ENCODE measurements around the gene PLCL1. TPM values are rescaled to one million over a fixed set of nuclear protein-coding genes. Genes with fewer than 3 reads are reported as not detected.
"Not testable (repeated sequence)": the region's sequence is repeated elsewhere in the genome, so short reads cannot be mapped to it uniquely, and the experiment has no call there.

Gene PLCL1
- polyA plus RNA-seq, 10 donors = 10.4 to 20.2 (median 17.1) TPM

- no peak for DNase-seq
Observed at GRCh38 chr2:198167346-198167745, 363.0 kb downstream of the PLCL1 start.

DNA sequence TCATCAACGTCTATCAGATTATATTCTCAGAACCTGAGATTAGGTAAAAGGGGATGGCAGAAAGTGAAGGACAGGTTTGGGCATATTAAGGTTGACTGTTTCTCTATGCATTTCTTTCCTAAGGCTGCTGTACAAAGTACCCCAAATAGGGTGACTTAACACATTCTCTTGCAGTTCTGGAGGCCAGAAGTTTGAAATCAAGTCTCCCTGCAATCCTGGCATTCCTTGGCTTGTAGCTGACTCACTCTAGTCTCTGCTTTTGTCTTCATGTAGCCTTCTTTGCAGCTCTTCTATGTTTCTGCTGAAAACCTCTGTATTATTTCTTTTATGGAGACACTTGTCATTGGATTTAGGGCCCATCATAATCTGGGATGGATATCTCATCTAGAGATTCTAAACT lies 364.3 kb downstream of the PLCL1 start:
- no peak for DNase-seq

DNA sequence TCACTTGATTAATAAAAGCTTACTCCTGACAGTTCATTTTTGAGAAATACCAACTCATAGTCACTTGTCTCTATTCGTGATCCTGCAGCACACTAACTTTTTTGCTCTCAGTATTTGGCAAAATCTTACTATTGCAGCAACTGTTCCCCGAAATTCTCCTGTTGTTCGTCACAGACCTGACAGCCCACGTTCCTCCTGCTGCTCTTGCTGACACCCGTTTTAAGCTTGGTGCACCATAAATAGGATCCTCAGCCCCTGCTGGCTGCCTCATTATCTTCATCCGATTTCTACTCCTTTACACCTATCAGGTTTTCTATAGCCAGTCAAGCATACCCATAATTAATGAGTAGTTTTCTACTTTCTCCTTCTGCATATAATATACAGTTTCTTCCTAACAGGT lies 368.8 kb downstream of the PLCL1 start:
- no peak for DNase-seq

DNA sequence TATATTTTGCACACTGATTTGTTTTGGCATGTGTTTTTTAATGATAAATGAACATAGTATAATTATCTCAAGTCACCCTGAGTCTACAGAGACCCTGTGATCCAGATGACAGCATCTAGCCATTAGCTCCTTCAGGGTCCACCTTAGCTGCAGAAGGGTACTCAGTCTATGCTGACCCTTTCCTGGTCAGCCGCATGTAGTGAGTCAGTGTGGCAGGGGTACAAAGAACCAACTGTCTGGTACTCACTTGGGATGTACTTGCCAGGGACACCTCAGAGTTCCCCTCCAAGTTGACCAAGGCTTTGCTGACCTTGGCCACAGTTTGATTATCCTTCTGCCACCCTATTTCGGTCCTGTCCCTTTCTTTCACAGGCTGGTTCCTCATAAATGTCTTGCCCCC lies 369.5 kb downstream of the PLCL1 start:
- no peak for DNase-seq

DNA sequence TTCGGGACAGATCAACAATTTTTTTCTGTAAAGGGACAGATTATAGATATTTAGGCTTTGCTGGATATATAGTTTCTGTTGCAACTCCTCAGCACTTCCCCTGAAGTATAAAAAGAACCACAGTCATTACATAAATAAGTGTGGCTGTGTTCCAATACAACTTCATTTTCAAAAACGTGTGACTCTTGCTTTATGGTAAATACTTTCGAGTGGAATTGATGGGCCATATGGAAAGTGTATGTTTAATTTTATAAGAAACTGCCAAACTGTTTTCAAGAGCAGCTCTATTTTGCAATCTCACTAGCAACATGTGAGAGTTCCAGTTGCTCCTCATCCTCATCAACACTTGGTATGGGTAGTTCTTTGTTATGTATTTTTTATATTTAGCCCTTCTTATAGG lies 370.9 kb downstream of the PLCL1 start:
- no peak for DNase-seq

GRCh38 chr2:198177040-198177439 lies 372.6 kb downstream of the PLCL1 start:
- DNase-seq = no peak

DNA sequence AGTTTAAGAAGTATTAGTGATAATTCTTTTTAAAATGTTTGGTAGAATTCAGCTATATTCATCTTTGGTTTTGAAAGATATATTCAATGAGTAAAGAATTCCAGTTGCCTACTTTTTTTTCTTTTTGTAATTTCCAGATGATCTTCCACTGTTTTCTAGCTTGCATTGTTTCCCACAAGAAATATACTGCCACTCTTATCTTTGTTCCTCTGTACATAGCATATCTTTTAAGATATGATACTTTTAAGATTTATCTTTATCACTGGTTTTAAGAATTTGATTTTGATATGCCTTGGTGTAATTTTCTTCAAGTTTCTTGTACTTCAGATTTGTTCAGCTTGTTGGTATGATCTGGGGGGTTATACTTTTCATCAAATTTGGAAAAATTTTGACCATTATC lies 374.4 kb downstream of the PLCL1 start:
- DNase-seq = no peak

DNA sequence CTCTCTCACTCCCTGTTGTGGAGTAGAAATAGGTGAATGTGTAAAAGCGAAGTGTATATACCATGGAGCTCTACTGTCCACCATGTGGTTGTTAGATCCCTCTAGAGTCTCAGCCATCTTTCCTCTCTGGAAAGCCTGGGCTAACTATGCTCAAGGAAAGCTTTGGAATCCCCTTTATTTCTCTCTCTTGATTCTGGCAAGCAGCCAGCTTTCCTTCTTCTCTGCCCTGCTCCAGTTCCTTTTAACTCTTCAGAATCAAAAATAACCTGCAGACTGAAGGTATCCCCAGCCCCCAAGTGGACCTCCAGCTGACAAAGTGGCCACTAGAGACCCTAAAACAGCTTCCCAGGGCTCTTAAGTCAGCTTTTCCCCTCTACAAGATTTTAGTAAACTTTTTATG lies 381.9 kb downstream of the PLCL1 start:
- DNase-seq = no peak

- DNase-seq = peak in 2 of 3 donors; percentile 27 to 32
Observed at GRCh38 chr2:198187841-198188240, 383.4 kb downstream of the PLCL1 start.

DNA sequence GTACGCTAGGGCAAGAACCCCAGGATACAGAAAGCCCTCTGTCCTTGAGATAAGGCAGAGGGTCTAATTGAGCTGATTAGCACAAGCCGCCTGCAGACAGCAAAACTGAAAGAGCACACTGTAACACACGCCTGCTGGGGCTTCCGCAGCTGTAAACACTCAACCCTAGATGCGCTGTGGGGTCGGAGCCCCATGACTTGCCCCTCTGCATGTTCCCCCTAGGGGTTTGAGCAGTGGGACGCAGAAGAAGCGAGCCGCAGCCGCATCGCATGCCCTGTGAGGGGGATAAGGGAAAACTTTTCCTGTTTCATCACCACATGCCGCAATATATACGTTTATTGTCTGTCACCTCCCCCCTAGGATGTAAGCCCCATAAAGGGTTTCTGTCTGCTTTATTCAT lies 384.6 kb downstream of the PLCL1 start:
- no peak for DNase-seq

DNA sequence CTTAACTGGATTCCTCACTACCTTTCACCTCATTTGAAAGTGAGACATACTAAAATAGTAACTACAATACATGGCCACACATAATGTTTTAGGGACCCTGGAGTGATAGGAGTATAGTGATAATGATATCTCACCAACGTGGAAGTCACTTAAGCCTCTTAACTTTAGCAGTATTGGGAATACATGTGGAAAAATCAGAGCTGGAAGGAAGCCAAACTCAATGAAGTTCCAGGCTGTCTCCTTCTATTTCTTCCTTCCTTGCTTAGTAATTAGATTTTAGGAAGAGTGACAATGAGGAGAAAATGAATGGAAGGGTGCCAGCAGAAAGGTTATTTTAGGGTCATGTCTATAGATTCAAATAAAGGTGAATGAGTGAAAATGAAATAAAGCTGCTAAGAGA lies 387.3 kb downstream of the PLCL1 start:
- DNase-seq = peak in 2 of 3 donors; percentile 35 to 36

DNA sequence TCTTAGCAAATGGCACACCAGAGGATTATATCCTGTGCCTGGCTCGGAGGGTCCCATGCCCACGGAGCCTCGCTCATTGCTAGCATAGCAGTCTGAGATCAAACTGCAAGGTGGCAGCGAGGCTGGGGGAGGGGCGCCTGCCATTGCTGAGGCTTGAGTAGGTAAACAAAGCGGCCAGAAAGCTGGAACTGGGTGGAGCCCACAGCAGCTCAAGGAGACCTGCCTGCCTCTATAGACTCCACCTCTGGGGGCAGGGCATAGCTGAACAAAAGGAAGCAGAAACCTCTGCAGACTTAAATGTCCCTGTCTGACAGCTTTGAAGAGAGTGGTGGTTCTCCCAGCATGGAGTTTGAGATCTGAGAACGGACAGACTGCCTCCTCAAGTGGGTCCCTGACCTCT lies 392.2 kb downstream of the PLCL1 start:
- DNase-seq = not testable (repeated sequence)

Other genes starting within 250 kb of the PLCL1 start
- 10 to 100 TPM; 14.3 to 26.1 (median 17.4) TPM for gene RFTN2, start 129.0 kb upstream of the PLCL1 start, polyA plus RNA-seq (ENCODE audit: insufficient read length in 10 of 10)
- 1 to 10 TPM; 3.3 to 5.0 (median 4.1) TPM for gene MARS2, start 99.2 kb upstream of the PLCL1 start, polyA plus RNA-seq (ENCODE audit: insufficient read length in 10 of 10)
- gene BOLL, start 19.3 kb upstream of the PLCL1 start, polyA plus RNA-seq (ENCODE audit: insufficient read length in 10 of 10) = 1 to 10 TPM in 9 of 10 donors, under 1 TPM in 1; 0.79 to 2.5 (median 1.6) TPM